Esophagus muscularis mucosa (tissue), 4 donors: ENCODE data around the gene CCDC158. TPM values are rescaled to one million over a fixed set of nuclear protein-coding genes. Genes with fewer than 3 reads are reported as not detected.

Experiments used
- DNase-seq: peaks from one replicate; pipeline ENCODE4 v3.0.0-alpha.2; 2017; ENCODE audit errors: extremely low spot score
- H3K27ac ChIP-seq, 4 donors: fragments of 200-600 bp; sonication (generic); replicated peaks in 1 of 4; 1 replicate in 3 of 4; 2 replicates in 1 of 4; pipeline ENCODE4 v1.5.1; 2016 to 2019; ENCODE audit warnings: mild to moderate bottlenecking in 1 of 4
- H3K27me3 ChIP-seq, 4 donors: fragments of 200-600 bp; sonication (generic); one replicate each; pipeline versions ENCODE4 v1.5.1 to v1.6.0; 2016 to 2019
- H3K36me3 ChIP-seq, 4 donors: fragments of 200-600 bp; sonication (generic); one replicate each; pipeline ENCODE4 v1.5.1; 2016 to 2019
- H3K4me1 ChIP-seq, 4 donors: fragments of 200-600 bp; sonication (generic); one replicate each; pipeline ENCODE4 v1.5.1; 2016 to 2019
- H3K4me3 ChIP-seq, 4 donors: fragments of 200-600 bp; sonication (generic); 1 replicate in 2 of 4; 2 replicates in 2 of 4; pipeline ENCODE4 v1.5.1; 2016 to 2019; ENCODE audit warnings: mild to moderate bottlenecking in 4 of 4, moderate library complexity in 1 of 4
- H3K9me3 ChIP-seq, 4 donors: fragments of 200-600 bp; sonication (generic); 1 replicate in 3 of 4; 2 replicates in 1 of 4; pipeline ENCODE4 v1.5.1; 2016 to 2019
- EP300 ChIP-seq: sonication (generic); formaldehyde crosslinking; IDR thresholded peaks from one replicate; pipeline ENCODE4 v1.6.1; 2017; ENCODE audit warnings: antibody characterized with exemption
- POLR2A ChIP-seq: fragments of 450-650 bp; IDR thresholded peaks from one replicate; pipeline ENCODE4 v1.6.1; 2017; ENCODE audit warnings: antibody characterized with exemption, moderate library complexity, mild to moderate bottlenecking, low read depth
- POLR2AphosphoS5 ChIP-seq, 2 donors: sonication (generic); formaldehyde crosslinking; IDR thresholded peaks; one replicate each; pipeline ENCODE4 v1.6.1; 2017; ENCODE audit warnings: antibody characterized with exemption in 2 of 2
- WGBS: methylation state at CpG from one replicate; pipeline ENCODE4 v1.1.5; 2018; 5-methylcytosine and 5-hydroxymethylcytosine counted together
- intact Hi-C: fragments of 100-400 bp; cut with DNase I; formaldehyde crosslinking; loops from one replicate; pipeline ENCODE4 v1.15.1; 2023
- total RNA-seq, 4 donors: library from RNA; depleted of rRNA; stranded (reverse); fragments of >200 nt; gene quantifications; one replicate each; pipeline versions ENCODE4 v1.1.0 to v1.2.1, GENCODE V29; 2016
- TF ChIP-seq, protein P1 (sequence below), 3 experiments: fragments of 200-600 bp in 2 of 3; fragments of 450-650 bp in 1 of 3; sonication (generic) in 2 of 3; IDR thresholded peaks; one replicate each; pipeline ENCODE4 v1.5.1; 2017 to 2019; ENCODE audit warnings: antibody characterized with exemption in 3 of 3, mild to moderate bottlenecking in 2 of 3, moderate library complexity in 1 of 3

CCDC158 gene
- total RNA-seq, 4 donors from 2014 or later: 0.66 to 1.8 (median 1.3) TPM

DNA sequence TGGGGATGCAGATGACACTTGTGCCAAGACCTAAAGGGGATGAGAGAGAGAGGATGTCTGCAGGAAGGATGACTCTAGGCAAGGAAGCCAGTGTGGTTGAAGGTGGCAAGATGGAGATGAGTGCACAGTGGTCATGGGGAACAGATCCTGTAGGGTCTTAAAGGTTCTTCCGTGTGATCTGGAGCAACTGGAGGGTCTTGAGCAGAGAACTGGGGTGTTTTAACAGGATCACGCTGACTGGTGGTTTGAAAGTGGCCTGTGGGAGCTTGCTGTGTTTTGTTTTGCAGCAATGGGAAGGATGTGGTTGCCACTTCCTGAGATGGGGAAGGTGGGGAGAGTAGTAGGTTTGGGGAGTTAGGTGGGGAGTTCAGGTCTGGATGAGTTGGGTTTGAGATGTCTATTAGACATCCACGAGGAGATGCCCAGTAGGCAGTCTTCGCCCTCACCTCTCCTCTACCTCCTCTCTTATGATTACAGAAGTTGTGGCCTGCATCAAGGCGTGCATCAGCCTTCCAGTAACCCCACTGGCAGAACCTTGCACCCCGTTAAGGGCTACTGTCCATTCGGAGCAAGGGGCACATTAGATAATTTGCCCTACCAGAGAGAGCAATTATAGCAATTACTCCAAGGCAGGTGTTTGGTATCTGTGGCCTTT lies 115.8 kb downstream of the CCDC158 start:
- peaks cover 0 to 11% (median 5%) of the 10 kb centered on the region in 4 donors for H3K36me3 ChIP-seq
- H3K27ac ChIP-seq: peak overlapping the region; percentile 88 to 90 (median 90)
- WGBS: 78% methylated on average over 7 of the region's 7 CpGs
- DNase-seq: no peak
- no peaks in the 10 kb centered on the region for H3K9me3 ChIP-seq
- intact Hi-C loops: loop anchor here (5.0 kb wide), 3 partner anchors 53 to 128 kb away; partner anchors contain the start of genes CCDC158 and FAM47E
- no peaks in the 10 kb centered on the region for H3K27me3 ChIP-seq
- TF ChIP-seq, protein P1, sequence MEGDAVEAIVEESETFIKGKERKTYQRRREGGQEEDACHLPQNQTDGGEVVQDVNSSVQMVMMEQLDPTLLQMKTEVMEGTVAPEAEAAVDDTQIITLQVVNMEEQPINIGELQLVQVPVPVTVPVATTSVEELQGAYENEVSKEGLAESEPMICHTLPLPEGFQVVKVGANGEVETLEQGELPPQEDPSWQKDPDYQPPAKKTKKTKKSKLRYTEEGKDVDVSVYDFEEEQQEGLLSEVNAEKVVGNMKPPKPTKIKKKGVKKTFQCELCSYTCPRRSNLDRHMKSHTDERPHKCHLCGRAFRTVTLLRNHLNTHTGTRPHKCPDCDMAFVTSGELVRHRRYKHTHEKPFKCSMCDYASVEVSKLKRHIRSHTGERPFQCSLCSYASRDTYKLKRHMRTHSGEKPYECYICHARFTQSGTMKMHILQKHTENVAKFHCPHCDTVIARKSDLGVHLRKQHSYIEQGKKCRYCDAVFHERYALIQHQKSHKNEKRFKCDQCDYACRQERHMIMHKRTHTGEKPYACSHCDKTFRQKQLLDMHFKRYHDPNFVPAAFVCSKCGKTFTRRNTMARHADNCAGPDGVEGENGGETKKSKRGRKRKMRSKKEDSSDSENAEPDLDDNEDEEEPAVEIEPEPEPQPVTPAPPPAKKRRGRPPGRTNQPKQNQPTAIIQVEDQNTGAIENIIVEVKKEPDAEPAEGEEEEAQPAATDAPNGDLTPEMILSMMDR (IDR thresholded peaks at IDR 0.05): no peak
- TF ChIP-seq POLR2A (no peak), EP300 (no peak), POLR2AphosphoS5 (IDR thresholded peaks at IDR 0.05) (no peak)
- peaks cover 27 to 48% (median 40%) of the 10 kb centered on the region in 4 donors for H3K4me1 ChIP-seq
- H3K4me3 ChIP-seq: peak overlapping the region; percentile 63 to 95 (median 73)

DNA sequence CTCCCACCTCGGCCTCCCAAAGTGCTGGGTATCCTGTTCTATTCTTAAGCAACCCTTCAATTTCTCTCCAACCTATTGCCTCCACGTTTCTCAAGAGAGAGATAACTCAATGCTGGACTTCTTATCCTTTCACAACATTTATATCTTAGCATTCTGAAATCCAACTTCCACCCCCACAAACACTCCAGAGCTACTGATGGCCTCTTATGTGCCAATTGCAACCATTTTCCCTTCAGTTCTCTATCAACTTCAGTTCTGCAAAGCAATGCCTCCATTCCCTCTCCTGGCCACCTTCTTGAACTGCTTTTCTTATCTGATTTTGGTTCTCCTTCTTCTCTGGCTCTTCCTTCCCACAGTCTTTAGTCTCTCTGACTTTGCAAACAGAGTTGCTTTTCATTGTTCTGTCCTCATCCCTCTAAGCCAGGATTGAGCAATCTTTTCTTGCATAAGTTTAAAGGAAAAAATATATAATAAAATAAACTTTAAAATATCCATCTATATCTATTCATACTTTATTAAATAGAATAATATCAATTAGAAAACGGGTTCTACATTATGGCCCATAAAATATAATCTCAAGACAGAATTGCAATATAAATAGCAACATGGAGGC lies 118.0 kb downstream of the CCDC158 start:
- peaks cover 0 to 4% (median 1%) of the 10 kb centered on the region in 4 donors for H3K9me3 ChIP-seq
- 84% methylated on average over 3 of the region's 3 CpGs for whole genome bisulfite sequencing
- DNase-seq: no peak
- H3K27me3 ChIP-seq: no peaks in the 10 kb centered on the region
- TF ChIP-seq, protein P1 (IDR thresholded peaks at IDR 0.05): no peak
- TF ChIP-seq EP300 (no peak), POLR2A (no peak), POLR2AphosphoS5 (IDR thresholded peaks at IDR 0.05) (no peak)
- no peak overlapping the region for H3K4me3 ChIP-seq
- no peak overlapping the region for H3K27ac ChIP-seq
- peaks cover 15 to 28% (median 26%) of the 10 kb centered on the region in 4 donors for H3K4me1 ChIP-seq
- no peaks in the 10 kb centered on the region for H3K36me3 ChIP-seq
- intact Hi-C loops: no loop called here

DNA sequence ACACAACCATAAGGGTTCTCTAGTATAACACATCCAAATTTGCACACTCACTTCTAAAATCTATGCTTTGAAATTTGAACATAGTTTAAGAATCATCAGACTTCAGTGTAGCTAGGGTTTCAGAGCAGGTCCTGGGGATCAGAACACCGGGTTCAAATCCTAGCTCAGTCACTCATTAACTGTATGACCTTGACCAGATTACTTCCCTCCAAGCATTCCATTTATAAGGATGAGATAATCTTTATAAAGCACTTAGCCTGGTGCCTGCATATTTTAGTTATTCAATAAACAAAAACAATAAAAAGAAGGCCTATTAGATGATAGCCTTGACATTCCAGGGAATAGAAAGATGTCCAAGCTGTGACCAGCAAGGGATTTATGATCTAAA lies 119.2 kb downstream of the CCDC158 start:
- Histone ChIP-seq H3K27ac (no peak overlapping the region), H3K27me3 (no peaks in the 10 kb centered on the region)
- 79% methylated on average over 1 of the region's 1 CpG for WGBS

DNA sequence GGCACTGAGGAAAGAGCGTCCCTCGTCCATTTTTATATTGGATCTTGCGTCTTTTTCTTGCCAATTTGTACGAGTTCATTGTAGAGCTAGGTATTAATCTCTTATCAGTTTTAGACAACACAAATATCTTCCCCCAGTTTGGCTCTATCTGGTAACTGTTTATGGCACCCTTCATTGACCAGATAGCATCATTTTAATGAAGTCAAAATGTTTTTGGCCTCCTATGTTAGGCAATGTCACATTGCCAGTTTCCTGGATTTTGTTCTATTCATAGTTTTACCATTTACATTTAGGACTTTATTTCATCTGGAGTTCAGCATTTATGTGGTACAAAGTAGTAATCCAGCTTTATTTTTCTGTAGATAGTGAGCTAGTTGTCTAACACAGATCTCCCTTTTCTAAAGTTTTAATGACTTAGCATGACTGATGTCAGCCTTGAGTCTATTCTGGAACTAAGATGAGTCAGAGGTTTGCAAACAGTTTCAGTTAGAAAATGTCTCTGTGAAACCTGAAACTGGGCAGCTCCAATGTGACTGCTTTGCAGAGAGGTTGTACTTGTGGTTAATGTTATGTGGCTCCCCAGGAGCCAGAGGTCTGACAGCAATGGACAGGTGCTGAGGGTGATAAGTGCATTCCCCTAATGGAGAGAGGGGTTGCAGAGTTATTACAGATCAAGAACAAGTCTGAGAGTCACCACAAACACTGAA lies 119.7 kb downstream of the CCDC158 start:
- TF ChIP-seq POLR2A (no peak), EP300 (no peak), POLR2AphosphoS5 (IDR thresholded peaks at IDR 0.05) (no peak)
- TF ChIP-seq, protein P1 (IDR thresholded peaks at IDR 0.05): no peak
- Histone ChIP-seq H3K27me3 (no peaks in the 10 kb centered on the region), H3K9me3 (peaks cover 0 to 8% (median 1%) of the 10 kb centered on the region in 4 donors), H3K4me3 (no peak overlapping the region), H3K36me3 (no peaks in the 10 kb centered on the region), H3K27ac (peak overlapping the region in 1 of 4 donors; percentile 27), H3K4me1 (peaks cover 13 to 19% (median 16%) of the 10 kb centered on the region in 4 donors)
- intact Hi-C loops: no loop called here
- no peak for DNase-seq
- WGBS: 90% methylated on average over 4 of the region's 4 CpGs

More for the DNA sequence above, 119.2 kb downstream of the CCDC158 start:
- no peak for DNase-seq
- TF ChIP-seq POLR2A (no peak), POLR2AphosphoS5 (IDR thresholded peaks at IDR 0.05) (no peak), EP300 (no peak)
- TF ChIP-seq, protein P1 (IDR thresholded peaks at IDR 0.05): no peak
- intact Hi-C loops: no loop called here
- Histone ChIP-seq H3K4me3 (no peak overlapping the region), H3K9me3 (peaks cover 0 to 8% (median 1%) of the 10 kb centered on the region in 4 donors), H3K36me3 (no peaks in the 10 kb centered on the region), H3K4me1 (peaks cover 14 to 19% (median 16%) of the 10 kb centered on the region in 4 donors)
